GM23248 (cell line): ENCODE results near the gene CDH4. TPM values are rescaled to one million over a fixed set of nuclear protein-coding genes. Genes with fewer than 3 reads are reported as not detected.

Experiments used
- DNase-seq: peaks from one replicate; pipeline ENCODE4 v3.0.0-alpha.2; 2015
- H2AFZ ChIP-seq: fragments of 200-600 bp; sonication (generic); 2 replicates; pipeline ENCODE4 v1.6.1; 2016; ENCODE audit warnings: antibody characterized with exemption
- H3F3A ChIP-seq: fragments of 200-600 bp; sonication (generic); 2 replicates; pipeline ENCODE4 v1.6.1; 2016; ENCODE audit warnings: mild to moderate bottlenecking, antibody characterized with exemption, mixed run types; ENCODE audit not compliant: insufficient read depth
- H3K27ac ChIP-seq: fragments of 200-600 bp; sonication (generic); 2 replicates; pipeline ENCODE4 v1.5.1; 2016; ENCODE audit warnings: mild to moderate bottlenecking
- H3K27me3 ChIP-seq: fragments of 200-600 bp; sonication (generic); replicated peaks from 2 replicates; pipeline ENCODE4 v1.6.1; 2016; ENCODE audit warnings: mild to moderate bottlenecking; ENCODE audit not compliant: insufficient read depth
- H3K36me3 ChIP-seq: fragments of 200-600 bp; sonication (generic); 2 replicates; pipeline ENCODE4 v1.6.1; 2016; ENCODE audit warnings: low read depth, mild to moderate bottlenecking
- H3K4me1 ChIP-seq: fragments of 200-600 bp; sonication (generic); 2 replicates; pipeline ENCODE4 v1.6.1; 2016; ENCODE audit warnings: mild to moderate bottlenecking; ENCODE audit not compliant: insufficient read depth
- H3K4me2 ChIP-seq: fragments of 200-600 bp; sonication (generic); one replicate; pipeline ENCODE4 v1.6.1; 2016; ENCODE audit warnings: mild to moderate bottlenecking; ENCODE audit not compliant: unreplicated experiment
- H3K4me3 ChIP-seq: fragments of 200-600 bp; sonication (generic); 2 replicates; pipeline ENCODE4 v1.5.1; 2016; ENCODE audit warnings: mild to moderate bottlenecking
- H3K79me2 ChIP-seq: fragments of 200-600 bp; sonication (generic); 2 replicates; pipeline ENCODE4 v1.6.1; 2016; ENCODE audit warnings: mild to moderate bottlenecking; ENCODE audit not compliant: insufficient read depth
- H3K9ac ChIP-seq: fragments of 200-600 bp; sonication (generic); 2 replicates; pipeline ENCODE4 v1.6.1; 2016; ENCODE audit warnings: mild to moderate bottlenecking
- H3K9me2 ChIP-seq: fragments of 200-600 bp; sonication (generic); 2 replicates; pipeline ENCODE4 v1.6.1; 2016; ENCODE audit warnings: mixed run types, mild to moderate bottlenecking, moderate library complexity; ENCODE audit not compliant: insufficient read depth
- H3K9me3 ChIP-seq: fragments of 200-600 bp; sonication (generic); one replicate; pipeline ENCODE4 v1.6.1; 2017; ENCODE audit warnings: low read depth
- H4K20me1 ChIP-seq: fragments of 200-600 bp; sonication (generic); 2 replicates; pipeline ENCODE4 v1.6.0; 2016; ENCODE audit not compliant: insufficient read depth
- EZH2 ChIP-seq: fragments of 200-600 bp; sonication (generic); IDR thresholded peaks from 2 replicates; pipeline ENCODE4 v1.6.1; 2018; ENCODE audit warnings: antibody characterized with exemption, mild to moderate bottlenecking; ENCODE audit not compliant: insufficient read depth, poor library complexity, severe bottlenecking
- EZH2phosphoT487 ChIP-seq: fragments of 200-600 bp; sonication (generic); IDR thresholded peaks from 2 replicates; pipeline ENCODE4 v1.6.1; 2018; ENCODE audit warnings: antibody characterized with exemption, moderate library complexity, mild to moderate bottlenecking, low read depth; ENCODE audit not compliant: insufficient read depth
- WGBS, 2 experiments: methylation state at CpG; one replicate each; pipeline ENCODE4 v1.1.6; 2015 to 2017; ENCODE audit warnings: low lambda C conversion rate in 2 of 2, low coverage in 1 of 2; ENCODE audit errors: missing lambda C conversion rate in 2 of 2; 5-methylcytosine and 5-hydroxymethylcytosine counted together
- in situ Hi-C: fragments of 300-500 bp; cut with MboI; formaldehyde crosslinking; loops from 2 replicates; pipeline ENCODE4 v1.15.0; 2020
- polyA plus RNA-seq: library from polyadenylated mRNA; unstranded; fragments of >200 nt; fragmentation: Nextera tagmentation; extraction: Ambion mirVana; gene quantifications from 2 replicates; pipeline ENCODE4 v1.2.1, GENCODE V29; 2016
- total RNA-seq: library from RNA; depleted of rRNA; stranded (reverse); fragments of >200 nt; shearing (Covaris generic); gene quantifications from 2 replicates; pipeline ENCODE4 v1.2.3, GENCODE V29; 2014

Gene CDH4
- total and polyA plus RNA-seq, 2 experiments from 2014 or later: 1.1 to 3.9 TPM

- in situ Hi-C loops: no loop called here
These were observed 297.8 kb downstream of the CDH4 start for GRCh38 chr20:61549865-61550264.

GRCh38 chr20:61551401-61551800, 299.3 kb downstream of the CDH4 start:
- no peak overlapping the region for H3K9ac ChIP-seq
- no peaks in the 10 kb centered on the region for H4K20me1 ChIP-seq
- peaks cover 9% of the 10 kb centered on the region for H3K4me1 ChIP-seq
- H3F3A ChIP-seq: peaks cover 11% of the 10 kb centered on the region; the same call in 1 of the 2 replicates
- WGBS, 2 experiments: 48 to 55% methylated on average over 2 of the region's 2 CpGs
- no peak overlapping the region for H3K27ac ChIP-seq
- H3K9me3 ChIP-seq: no peaks in the 10 kb centered on the region
- no peak overlapping the region for H3K4me3 ChIP-seq
- no peaks in the 10 kb centered on the region for H3K79me2 ChIP-seq
- no peak for TF ChIP-seq EZH2
- no peak for TF ChIP-seq EZH2phosphoT487
- no peak overlapping the region for H3K4me2 ChIP-seq
- no peaks in the 10 kb centered on the region for H3K36me3 ChIP-seq
- in situ Hi-C loops: no loop called here
- H2AFZ ChIP-seq: no peak overlapping the region
- H3K9me2 ChIP-seq: no peaks in the 10 kb centered on the region
- H3K27me3 ChIP-seq: no peaks in the 10 kb centered on the region
- DNase-seq: no peak

More at GRCh38 chr20:61549865-61550264, 297.8 kb downstream of the CDH4 start:
- H3K79me2 ChIP-seq: no peaks in the 10 kb centered on the region
- 54 to 59% methylated on average over 2 of the region's 2 CpGs for WGBS, 2 experiments
- no peaks in the 10 kb centered on the region for H3K27me3 ChIP-seq
- TF ChIP-seq EZH2phosphoT487 (no peak), EZH2 (no peak)
- no peaks in the 10 kb centered on the region for H3K4me1 ChIP-seq
- H3K27ac ChIP-seq: no peak overlapping the region
- H3K4me3 ChIP-seq: no peak overlapping the region
- no peak overlapping the region for H3K9ac ChIP-seq
- no peaks in the 10 kb centered on the region for H3K9me2 ChIP-seq
- no peak for DNase-seq
- H3K4me2 ChIP-seq: no peak overlapping the region
- H4K20me1 ChIP-seq: no peaks in the 10 kb centered on the region
- H3K36me3 ChIP-seq: no peaks in the 10 kb centered on the region
- H3K9me3 ChIP-seq: no peaks in the 10 kb centered on the region
- H3F3A ChIP-seq: no peaks in the 10 kb centered on the region
- no peak overlapping the region for H2AFZ ChIP-seq

GRCh38 chr20:61554617-61555016, 302.6 kb downstream of the CDH4 start:
- DNase-seq: no peak
- no peak for TF ChIP-seq EZH2
- TF ChIP-seq EZH2phosphoT487: no peak
- Histone ChIP-seq H3K9me3 (no peaks in the 10 kb centered on the region), H3K27ac (no peak overlapping the region), H3K4me1 (peaks cover 30% of the 10 kb centered on the region), H3F3A (peaks cover 12% of the 10 kb centered on the region), H4K20me1 (no peaks in the 10 kb centered on the region), H3K27me3 (no peaks in the 10 kb centered on the region), H2AFZ (no peak overlapping the region), H3K9ac (no peak overlapping the region), H3K4me2 (no peak overlapping the region), H3K4me3 (no peak overlapping the region), H3K36me3 (no peaks in the 10 kb centered on the region), H3K79me2 (no peaks in the 10 kb centered on the region), H3K9me2 (no peaks in the 10 kb centered on the region)
- 67 to 72% methylated on average over 10 of the region's 10 CpGs for WGBS, 2 experiments
- in situ Hi-C loops: no loop called here

GRCh38 chr20:61555566-61555965, 303.5 kb downstream of the CDH4 start:
- peak overlapping the region; percentile 38; the same call in 1 of the 2 replicates for H2AFZ ChIP-seq
- 1 to 3% methylated on average over 6 of the region's 6 CpGs for WGBS, 2 experiments
- DNase-seq: peak; percentile 50

GRCh38 chr20:61556111-61556510, 304.1 kb downstream of the CDH4 start:
- H3K36me3 ChIP-seq: no peaks in the 10 kb centered on the region
- H3K9ac ChIP-seq: peak overlapping the region; percentile 58
- H3K4me1 ChIP-seq: peaks cover 35% of the 10 kb centered on the region
- in situ Hi-C loops: no loop called here
- H3F3A ChIP-seq: peaks cover 12% of the 10 kb centered on the region
- H3K4me2 ChIP-seq: peak overlapping the region; percentile 21
- H3K9me3 ChIP-seq: no peaks in the 10 kb centered on the region
- peak; percentile 89 for DNase-seq
- peak overlapping the region; percentile 38; the same call in 1 of the 2 replicates for H3K4me3 ChIP-seq
- WGBS, 2 experiments: 2 to 3% methylated on average over 3 of the region's 3 CpGs
- H2AFZ ChIP-seq: peak overlapping the region; percentile 38; the same call in 1 of the 2 replicates
- no peaks in the 10 kb centered on the region for H3K9me2 ChIP-seq
- TF ChIP-seq EZH2phosphoT487 (no peak), EZH2 (no peak)
- H4K20me1 ChIP-seq: no peaks in the 10 kb centered on the region
- H3K27me3 ChIP-seq: no peaks in the 10 kb centered on the region
- H3K27ac ChIP-seq: peak overlapping the region; percentile 80
- H3K79me2 ChIP-seq: no peaks in the 10 kb centered on the region

More at GRCh38 chr20:61555566-61555965, 303.5 kb downstream of the CDH4 start:
- no peaks in the 10 kb centered on the region for H3K79me2 ChIP-seq
- H3K4me2 ChIP-seq: peak overlapping the region; percentile 21
- peak overlapping the region; percentile 58 for H3K9ac ChIP-seq
- H3K4me3 ChIP-seq: peak overlapping the region; percentile 38; the same call in 1 of the 2 replicates
- no peaks in the 10 kb centered on the region for H3K9me3 ChIP-seq
- no peaks in the 10 kb centered on the region for H3K9me2 ChIP-seq
- H3K27me3 ChIP-seq: no peaks in the 10 kb centered on the region
- peak overlapping the region; percentile 80 for H3K27ac ChIP-seq
- peaks cover 35% of the 10 kb centered on the region for H3K4me1 ChIP-seq
- peaks cover 12% of the 10 kb centered on the region for H3F3A ChIP-seq
- no peaks in the 10 kb centered on the region for H4K20me1 ChIP-seq
- H3K36me3 ChIP-seq: no peaks in the 10 kb centered on the region
- TF ChIP-seq EZH2phosphoT487 (no peak), EZH2 (no peak)
- in situ Hi-C loops: no loop called here
